GM19463 (cell line): ENCODE measurements around the gene PPP1R12B.
"Not testable (repeated sequence)": the region's sequence is repeated elsewhere in the genome, so short reads cannot be mapped to it uniquely, and the experiment has no call there.

Experiments used
- ATAC-seq: cut with Tn5 transposase; IDR thresholded peaks from one replicate; pipeline ENCODE4 v1.9.1; 2021; ENCODE audit warnings: mild to moderate bottlenecking, moderate library complexity; ENCODE audit not compliant: unreplicated experiment

The PPP1R12B gene

DNA sequence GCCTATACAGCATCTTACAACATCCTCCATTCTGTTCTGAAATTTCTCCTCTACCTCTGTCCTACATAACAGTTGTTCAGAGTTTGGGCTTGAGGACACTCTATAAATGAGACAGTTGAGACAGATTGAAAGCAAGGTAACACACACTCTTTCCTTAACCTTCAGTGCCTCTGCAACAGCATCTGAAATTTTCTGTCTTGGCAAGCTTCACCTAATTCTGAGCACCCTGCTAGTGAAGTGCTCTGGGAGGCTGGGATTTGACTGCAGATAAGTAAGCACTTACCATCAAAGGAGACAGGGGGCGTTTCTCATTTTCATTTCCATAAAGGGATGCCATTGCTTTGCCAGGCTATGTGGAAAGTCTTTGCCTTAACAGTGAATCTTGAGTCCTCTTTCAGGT lies 53.3 kb downstream of the PPP1R12B start:
- ATAC-seq: not testable (repeated sequence)

- ATAC-seq: not testable (repeated sequence)
Observed at GRCh38 chr1:202403381-202403780, 54.9 kb downstream of the PPP1R12B start.

- no peak for ATAC-seq
Observed at GRCh38 chr1:202405928-202406327, 57.4 kb downstream of the PPP1R12B start.

DNA sequence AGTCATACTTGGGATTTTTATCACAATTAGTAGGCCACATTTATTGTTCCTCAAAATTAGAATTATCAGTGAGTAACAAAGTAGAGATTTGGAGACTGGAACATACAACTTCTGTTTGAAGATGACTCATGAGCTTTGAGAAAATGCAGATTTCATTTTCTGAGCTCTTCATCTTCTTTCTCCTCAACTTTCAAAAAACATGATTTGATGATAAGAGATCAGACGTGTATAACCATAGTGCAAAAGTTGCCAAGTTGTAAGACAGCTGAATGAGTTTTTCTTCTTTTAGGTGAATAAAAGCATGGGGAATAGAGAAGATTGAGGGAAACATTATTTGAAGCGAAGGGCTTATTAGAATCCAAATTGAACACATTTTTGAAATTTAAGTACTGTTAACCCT lies 58.4 kb downstream of the PPP1R12B start:
- ATAC-seq: not testable (repeated sequence)

DNA sequence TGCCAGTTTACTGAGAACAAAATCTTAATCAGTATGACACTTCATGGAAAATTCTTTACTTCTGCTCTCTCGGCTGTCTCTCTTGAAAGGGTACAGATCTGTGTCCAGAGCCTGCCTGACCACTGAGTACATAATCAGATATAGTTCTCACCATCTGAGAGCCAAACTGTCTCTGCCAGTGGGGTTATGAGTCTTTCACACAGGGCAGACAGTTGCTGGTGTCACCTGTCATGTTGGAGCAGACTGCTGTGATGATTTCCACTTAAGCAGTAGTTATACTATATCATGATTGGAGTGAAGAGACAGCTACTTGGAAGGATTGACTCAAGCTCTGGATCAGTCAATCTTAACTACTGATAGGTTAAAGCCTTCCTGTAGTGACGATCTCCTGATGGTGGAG lies 58.9 kb downstream of the PPP1R12B start:
- ATAC-seq: not testable (repeated sequence)

DNA sequence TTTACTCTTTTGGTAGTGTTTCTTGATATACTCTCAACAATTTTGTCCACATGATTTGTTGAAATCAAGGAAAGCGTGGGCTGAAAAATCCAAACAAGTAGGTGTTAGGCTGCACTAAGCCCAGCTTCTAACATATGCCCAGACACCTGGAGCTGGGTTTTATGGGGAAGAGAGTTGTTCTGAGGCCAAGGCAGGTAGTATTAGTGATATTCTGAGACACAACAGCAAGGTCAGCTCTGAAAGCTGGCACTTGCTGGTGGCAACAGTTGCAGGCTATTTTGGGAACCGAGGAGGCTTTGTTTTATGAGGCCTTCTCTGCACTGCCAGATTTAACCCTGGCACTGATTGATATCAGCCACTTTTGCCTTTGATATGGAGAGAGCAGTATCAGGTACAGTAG lies 61.8 kb downstream of the PPP1R12B start:
- ATAC-seq: not testable (repeated sequence)

GRCh38 chr1:202410854-202411357 lies 62.4 kb downstream of the PPP1R12B start:
- not testable (repeated sequence) for ATAC-seq

GRCh38 chr1:202411422-202411821 lies 62.9 kb downstream of the PPP1R12B start:
- no peak for ATAC-seq

DNA sequence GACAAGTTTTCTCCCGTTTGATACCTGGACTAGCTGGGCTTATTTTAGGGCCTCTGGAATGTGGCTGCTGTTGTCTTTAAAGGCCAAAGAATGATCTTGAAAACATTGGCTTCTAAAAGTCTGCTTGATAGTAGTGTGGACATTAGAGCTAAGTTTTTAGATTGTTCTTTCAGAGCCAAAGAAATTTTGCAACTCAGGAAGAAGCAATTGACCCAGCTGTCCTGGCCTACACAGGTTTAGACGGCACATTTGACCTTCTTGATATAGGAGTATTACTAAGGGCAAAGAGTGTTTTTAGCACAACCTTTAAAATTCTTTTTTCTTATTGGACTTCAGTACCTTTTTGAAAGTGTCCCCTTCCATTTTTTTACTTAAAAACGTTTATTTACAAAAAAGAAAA lies 63.9 kb downstream of the PPP1R12B start:
- not testable (repeated sequence) for ATAC-seq

DNA sequence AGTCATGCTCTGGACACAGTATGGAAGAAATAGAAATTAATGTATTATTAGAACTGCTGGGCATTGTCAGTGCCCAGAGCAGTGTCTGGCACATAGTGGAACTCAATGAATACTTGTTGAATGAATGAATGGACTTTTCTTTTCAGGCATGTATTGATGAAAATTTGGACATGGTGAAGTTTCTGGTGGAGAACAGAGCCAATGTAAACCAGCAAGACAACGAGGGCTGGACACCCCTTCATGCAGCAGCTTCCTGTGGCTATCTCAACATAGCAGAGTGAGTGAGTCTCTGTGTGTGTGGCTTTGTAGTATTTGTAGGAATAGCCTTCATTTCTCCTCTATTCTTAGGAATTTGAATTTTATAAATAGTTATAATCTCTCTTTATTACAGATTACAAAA lies 68.1 kb downstream of the PPP1R12B start:
- no peak for ATAC-seq

GRCh38 chr1:202417141-202417540 lies 68.6 kb downstream of the PPP1R12B start:
- ATAC-seq: not testable (repeated sequence)

- ATAC-seq: not testable (repeated sequence)
Observed at GRCh38 chr1:202417762-202418201, 69.3 kb downstream of the PPP1R12B start.

GRCh38 chr1:202419731-202420130 lies 71.2 kb downstream of the PPP1R12B start:
- not testable (repeated sequence) for ATAC-seq

- not testable (repeated sequence) for ATAC-seq
Observed at GRCh38 chr1:202420422-202421094, 72.1 kb downstream of the PPP1R12B start.

DNA sequence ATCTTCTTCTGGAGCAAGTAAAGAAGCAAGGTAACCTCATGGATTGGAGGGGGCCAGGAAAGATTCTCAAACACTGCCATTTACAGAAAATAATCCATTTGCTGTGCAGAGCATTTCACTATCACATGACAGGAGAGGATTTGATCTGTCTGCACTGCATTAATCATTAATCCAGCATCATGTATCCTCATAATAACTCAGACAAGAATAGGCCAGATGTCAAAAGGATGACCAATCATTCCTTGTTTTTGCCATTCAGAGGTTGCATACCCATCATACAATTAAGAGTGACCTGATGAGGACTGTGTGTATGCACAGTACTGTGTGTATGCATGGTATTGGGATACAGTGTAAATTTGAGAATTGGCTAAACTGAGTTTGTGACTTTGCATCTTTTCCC lies 74.2 kb downstream of the PPP1R12B start:
- ATAC-seq: not testable (repeated sequence)

GRCh38 chr1:202424260-202424659 lies 75.8 kb downstream of the PPP1R12B start:
- ATAC-seq: not testable (repeated sequence)

DNA sequence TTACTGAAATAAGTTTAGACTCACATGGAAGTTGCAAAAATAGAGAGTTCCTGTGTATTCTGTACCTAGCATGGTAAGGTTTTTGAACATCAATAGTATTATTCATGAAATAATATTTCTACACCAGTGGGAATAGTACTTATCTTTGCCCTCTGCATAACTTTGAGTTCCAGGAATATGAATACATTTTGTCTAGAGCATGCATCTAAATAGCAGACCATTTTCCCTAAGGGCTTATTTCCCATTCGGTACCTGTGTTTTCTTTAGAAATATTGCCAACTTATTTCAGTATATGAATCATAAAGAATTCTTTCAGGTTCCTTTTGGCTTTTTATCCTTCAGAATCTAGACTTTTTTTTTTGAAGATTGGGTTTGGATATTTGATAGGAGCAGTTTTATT lies 81.6 kb downstream of the PPP1R12B start:
- not testable (repeated sequence) for ATAC-seq

GRCh38 chr1:202432338-202432737 lies 83.8 kb downstream of the PPP1R12B start:
- not testable (repeated sequence) for ATAC-seq

- ATAC-seq: no peak
Observed at GRCh38 chr1:202433155-202434043, 84.9 kb downstream of the PPP1R12B start.

GRCh38 chr1:202434059-202434458 lies 85.6 kb downstream of the PPP1R12B start:
- ATAC-seq: no peak

- no peak for ATAC-seq
Observed at GRCh38 chr1:202438393-202439174, 90.1 kb downstream of the PPP1R12B start.
